Smooth muscle cell (in vitro differentiated cells): ENCODE results near the gene ESF1. TPM values are rescaled to one million over a fixed set of nuclear protein-coding genes. Genes with fewer than 3 reads are reported as not detected.

Source experiments
- DNase-seq: peaks from one replicate; lab custom pipeline; 2025; ENCODE audit not compliant: unreplicated experiment; lab: John Stamatoyannopoulos, UW
- H2AFZ ChIP-seq: fragments of 200-600 bp; sonication (generic); 2 replicates; pipeline ENCODE4 v1.6.0; 2016; ENCODE audit warnings: antibody characterized with exemption, low read depth, mild to moderate bottlenecking
- H3F3A ChIP-seq: fragments of 200-600 bp; sonication (generic); 2 replicates; pipeline ENCODE4 v1.6.0; 2017; ENCODE audit warnings: antibody characterized with exemption, low read depth
- H3K27ac ChIP-seq: fragments of 200-600 bp; sonication (generic); 2 replicates; pipeline ENCODE4 v1.5.1; 2016; ENCODE audit warnings: low read depth, mild to moderate bottlenecking
- H3K27me3 ChIP-seq: fragments of 200-600 bp; sonication (generic); 2 replicates; pipeline ENCODE4 v1.6.1; 2016; ENCODE audit warnings: low read depth, mild to moderate bottlenecking
- H3K36me3 ChIP-seq: fragments of 200-600 bp; sonication (generic); 2 replicates; pipeline ENCODE4 v1.5.1; 2016; ENCODE audit warnings: low read depth
- H3K4me1 ChIP-seq: fragments of 200-600 bp; sonication (generic); 2 replicates; pipeline ENCODE4 v1.5.1; 2016; ENCODE audit warnings: low read depth
- H3K4me2 ChIP-seq: fragments of 200-600 bp; sonication (generic); 2 replicates; pipeline ENCODE4 v1.6.0; 2016; ENCODE audit warnings: mild to moderate bottlenecking
- H3K4me3 ChIP-seq: fragments of 200-600 bp; sonication (generic); 2 replicates; pipeline ENCODE4 v1.5.1; 2016; ENCODE audit warnings: mild to moderate bottlenecking
- H3K79me2 ChIP-seq: fragments of 200-600 bp; sonication (generic); 2 replicates; pipeline ENCODE4 v1.6.0; 2016; ENCODE audit warnings: low read depth, mild to moderate bottlenecking
- H3K9ac ChIP-seq: fragments of 200-600 bp; sonication (generic); 2 replicates; pipeline ENCODE4 v1.6.0; 2016; ENCODE audit warnings: low read depth
- H3K9me3 ChIP-seq: fragments of 200-600 bp; sonication (generic); replicated peaks from 2 replicates; pipeline ENCODE4 v1.5.1; 2016; ENCODE audit warnings: low read depth
- H4K20me1 ChIP-seq: fragments of 200-600 bp; sonication (generic); 2 replicates; pipeline ENCODE4 v1.6.0; 2016; ENCODE audit warnings: low read depth
- CTCF ChIP-seq: fragments of 200-600 bp; sonication (generic); IDR thresholded peaks from 2 replicates; pipeline ENCODE4 v1.5.1; 2017; ENCODE audit warnings: borderline replicate concordance, mild to moderate bottlenecking, antibody characterized with exemption; ENCODE audit not compliant: insufficient read depth, poor library complexity, severe bottlenecking
- WGBS: methylation state at CpG from one replicate; pipeline ENCODE4 v1.1.7; 2016; ENCODE audit warnings: low lambda C conversion rate; 5-methylcytosine and 5-hydroxymethylcytosine counted together
- polyA plus RNA-seq: library from polyadenylated mRNA; unstranded; fragments of >200 nt; fragmentation: Nextera tagmentation; extraction: Ambion mirVana; gene quantifications from 2 replicates; pipeline ENCODE4 v1.2.1, GENCODE V29; 2016
- total RNA-seq: library from RNA; depleted of rRNA; stranded (reverse); fragments of >200 nt; gene quantifications from 2 replicates; pipeline ENCODE4 v1.2.3, GENCODE V29; 2014

ESF1 gene
- total and polyA plus RNA-seq, 2 experiments from 2014 or later, result 5.6 to 9.3 TPM

GRCh38 chr20:13791540-13792459, 7.1 kb upstream of the ESF1 start:
- H3K27me3 ChIP-seq, result no peaks in the 10 kb centered on the region
- H3K36me3 ChIP-seq, result peaks cover 29% of the 10 kb centered on the region
- H3K27ac ChIP-seq, result no peak overlapping the region
- no peak overlapping the region for H3K9ac ChIP-seq
- DNase-seq, result no peak
- H2AFZ ChIP-seq, result no peak overlapping the region
- no peak overlapping the region for H3K4me3 ChIP-seq
- H3F3A ChIP-seq, result no peaks in the 10 kb centered on the region
- peaks cover 22% of the 10 kb centered on the region for H3K79me2 ChIP-seq
- H3K4me2 ChIP-seq, result no peak overlapping the region
- peaks cover 16% of the 10 kb centered on the region for H4K20me1 ChIP-seq
- H3K9me3 ChIP-seq, result no peaks in the 10 kb centered on the region
- no peak for TF ChIP-seq CTCF
- WGBS, result 97% methylated on average over 2 of the region's 2 CpGs
- no peaks in the 10 kb centered on the region for H3K4me1 ChIP-seq

- WGBS, result 91% methylated on average over 2 of the region's 2 CpGs
- H3K36me3 ChIP-seq, result peaks cover 23% of the 10 kb centered on the region
Observed at GRCh38 chr20:13790708-13791107, 6.0 kb upstream of the ESF1 start.

GRCh38 chr20:13788167-13788834, 3.6 kb upstream of the ESF1 start:
- no peak overlapping the region for H3K4me3 ChIP-seq
- WGBS, result 46% methylated on average over 1 of the region's 1 CpG

More at GRCh38 chr20:13790708-13791107, 6.0 kb upstream of the ESF1 start:
- Histone ChIP-seq H3K4me3 (no peak overlapping the region), H3K4me1 (peaks cover 9% of the 10 kb centered on the region), H3K9ac (no peak overlapping the region), H3K4me2 (no peak overlapping the region), H4K20me1 (peaks cover 24% of the 10 kb centered on the region), H3K27ac (no peak overlapping the region), H3K27me3 (no peaks in the 10 kb centered on the region), H3K9me3 (no peaks in the 10 kb centered on the region), H3F3A (no peaks in the 10 kb centered on the region), H2AFZ (no peak overlapping the region), H3K79me2 (peaks cover 33% of the 10 kb centered on the region)
- no peak for TF ChIP-seq CTCF
- DNase-seq, result no peak

More at GRCh38 chr20:13788167-13788834, 3.6 kb upstream of the ESF1 start:
- H3K9ac ChIP-seq, result no peak overlapping the region
- no peak for DNase-seq
- peaks cover 24% of the 10 kb centered on the region for H4K20me1 ChIP-seq
- no peak overlapping the region for H3K27ac ChIP-seq
- no peaks in the 10 kb centered on the region for H3F3A ChIP-seq
- no peaks in the 10 kb centered on the region for H3K9me3 ChIP-seq
- H3K79me2 ChIP-seq, result peaks cover 57% of the 10 kb centered on the region
- H2AFZ ChIP-seq, result no peak overlapping the region
- H3K4me1 ChIP-seq, result peaks cover 20% of the 10 kb centered on the region
- no peaks in the 10 kb centered on the region for H3K27me3 ChIP-seq
- TF ChIP-seq CTCF, result peak; percentile 54
- H3K36me3 ChIP-seq, result peaks cover 6% of the 10 kb centered on the region
- H3K4me2 ChIP-seq, result no peak overlapping the region
